Neuronal stem cell (in vitro differentiated cells): ENCODE results near the gene MFN2.

Source experiments
- DNase-seq: peaks from one replicate; pipeline ENCODE4 v3.0.0-alpha.2; 2013; ENCODE audit warnings: low spot score
- H2AFZ ChIP-seq: one replicate; pipeline ENCODE4 v1.6.1; 2013; ENCODE audit warnings: mild to moderate bottlenecking, low read length, inconsistent platforms
- H2AK5ac ChIP-seq: 2 replicates; pipeline ENCODE4 v1.6.1; 2013; ENCODE audit warnings: low read depth, mild to moderate bottlenecking, inconsistent platforms, low read length, moderate library complexity, mixed read lengths
- H2BK120ac ChIP-seq: 2 replicates; pipeline ENCODE4 v1.6.1; 2013; ENCODE audit warnings: low read depth, mild to moderate bottlenecking, inconsistent platforms, low read length, moderate library complexity, mixed read lengths
- H2BK12ac ChIP-seq: one replicate; pipeline ENCODE4 v1.6.1; 2013; ENCODE audit warnings: low read length, inconsistent platforms
- H2BK15ac ChIP-seq: 2 replicates; pipeline ENCODE4 v1.6.1; 2013; ENCODE audit warnings: mild to moderate bottlenecking, low read length, inconsistent platforms, mixed read lengths
- H2BK5ac ChIP-seq: one replicate; pipeline ENCODE4 v1.6.1; 2013; ENCODE audit warnings: inconsistent platforms, mild to moderate bottlenecking, low read length, moderate library complexity
- H3K14ac ChIP-seq: one replicate; pipeline ENCODE4 v1.6.1; 2013; ENCODE audit warnings: low read length, inconsistent platforms
- H3K18ac ChIP-seq: 2 replicates; pipeline ENCODE4 v1.6.1; 2013; ENCODE audit warnings: low read length, inconsistent platforms
- H3K23ac ChIP-seq: 2 replicates; pipeline ENCODE4 v1.6.1; 2013; ENCODE audit warnings: low read depth, mild to moderate bottlenecking, mixed read lengths, low read length, inconsistent platforms; ENCODE audit not compliant: poor library complexity
- H3K27ac ChIP-seq: replicated peaks from 3 replicates; pipeline ENCODE4 v1.5.1; 2013; ENCODE audit warnings: low read length, inconsistent platforms
- H3K27me3 ChIP-seq, 3 experiments: 2 replicates each; pipeline ENCODE4 v1.6.1; 2013; ENCODE audit warnings: low read length in 3 of 3, mild to moderate bottlenecking in 2 of 3, inconsistent platforms in 1 of 3, low read depth in 1 of 3, mixed read lengths in 1 of 3, moderate library complexity in 1 of 3; ENCODE audit not compliant: control insufficient read depth in 3 of 3, insufficient read depth in 3 of 3
- H3K36me3 ChIP-seq, 2 donors: replicated peaks in 1 of 2; 2 replicates each; pipeline ENCODE4 v1.6.1; 2013; ENCODE audit warnings: low read length in 2 of 2; ENCODE audit not compliant: control insufficient read depth in 2 of 2, insufficient read depth in 2 of 2
- H3K4ac ChIP-seq: 2 replicates; pipeline ENCODE4 v1.6.1; 2013; ENCODE audit warnings: inconsistent platforms, mild to moderate bottlenecking, low read length, moderate library complexity
- H3K4me1 ChIP-seq, 2 donors: 1 replicate in 1 of 2; 2 replicates in 1 of 2; pipeline ENCODE4 v1.6.1; 2013; ENCODE audit warnings: low read length in 2 of 2, low read depth in 1 of 2; ENCODE audit not compliant: control insufficient read depth in 2 of 2, insufficient read depth in 1 of 2
- H3K4me2 ChIP-seq: one replicate; pipeline ENCODE4 v1.6.1; 2013; ENCODE audit warnings: mild to moderate bottlenecking, low read length, inconsistent platforms; ENCODE audit not compliant: insufficient read depth, poor library complexity, severe bottlenecking
- H3K4me3 ChIP-seq, 2 donors: 2 replicates each; pipeline ENCODE4 v1.5.1; 2013; ENCODE audit warnings: low read length in 2 of 2, mild to moderate bottlenecking in 2 of 2, inconsistent platforms in 1 of 2, moderate library complexity in 1 of 2
- H3K79me1 ChIP-seq: one replicate; pipeline ENCODE4 v1.6.1; 2013; ENCODE audit warnings: low read depth, mild to moderate bottlenecking, inconsistent platforms, low read length, moderate library complexity
- H3K9ac ChIP-seq: one replicate; pipeline ENCODE4 v1.6.1; 2013; ENCODE audit warnings: mild to moderate bottlenecking, low read depth, low read length, inconsistent platforms; ENCODE audit not compliant: poor library complexity
- H3K9me3 ChIP-seq, 2 donors: replicated peaks in 1 of 2; 2 replicates each; pipeline versions ENCODE3 to v1.6.1; 2013; ENCODE audit warnings: low read length in 2 of 2, mild to moderate bottlenecking in 2 of 2, inconsistent platforms in 1 of 2, low read depth in 1 of 2, mixed read lengths in 1 of 2, moderate library complexity in 1 of 2; ENCODE audit not compliant: control insufficient read depth in 2 of 2, insufficient read depth in 1 of 2
- H4K8ac ChIP-seq: one replicate; pipeline ENCODE4 v1.6.1; 2013; ENCODE audit warnings: low read depth, mild to moderate bottlenecking, inconsistent platforms, low read length, moderate library complexity
- H4K91ac ChIP-seq: one replicate; pipeline ENCODE4 v1.6.1; 2013; ENCODE audit warnings: low read length, low read depth, mild to moderate bottlenecking, inconsistent platforms; ENCODE audit not compliant: poor library complexity
- WGBS, 2 donors: extraction: QIAGEN DNeasy Blood & Tissue Kit; methylation state at CpG; one replicate each; pipeline ENCODE4 v1.1.7; 2013; ENCODE audit warnings: missing lambda C conversion rate in 2 of 2, mixed read lengths in 1 of 2; ENCODE audit not compliant: insufficient read length in 2 of 2, insufficient replicate concordance in 1 of 2; ENCODE audit errors: extremely low coverage in 2 of 2; 5-methylcytosine and 5-hydroxymethylcytosine counted together

Gene MFN2

GRCh38 chr1:11982010-11982392, 1.8 kb downstream of the MFN2 start:
- no peak overlapping the region for H2AK5ac ChIP-seq
- peaks cover 11% of the 10 kb centered on the region for H3K79me1 ChIP-seq
- H3K27me3 ChIP-seq: no peaks in the 10 kb centered on the region
- no peak overlapping the region for H3K23ac ChIP-seq
- H3K27ac ChIP-seq: no peak overlapping the region
- H2BK12ac ChIP-seq: no peak overlapping the region
- no peak overlapping the region for H2BK5ac ChIP-seq
- H3K4me1 ChIP-seq: peaks cover 4 to 23% of the 10 kb centered on the region in 2 donors
- no peaks in the 10 kb centered on the region for H3K9me3 ChIP-seq
- no peak overlapping the region for H3K14ac ChIP-seq
- peaks cover 20 to 48% of the 10 kb centered on the region in 2 donors for H3K36me3 ChIP-seq
- no peak overlapping the region for H3K4me2 ChIP-seq
- H4K8ac ChIP-seq: no peak overlapping the region
- no peak overlapping the region for H2AFZ ChIP-seq
- H2BK120ac ChIP-seq: no peak overlapping the region
- H3K18ac ChIP-seq: no peak overlapping the region
- no peak overlapping the region for H4K91ac ChIP-seq
- DNase-seq: no peak
- no peak overlapping the region for H3K4ac ChIP-seq
- no peak overlapping the region for H3K4me3 ChIP-seq
- WGBS, 2 donors: no CpG with 5 or more reads among the region's 3 CpGs
- H2BK15ac ChIP-seq: no peak overlapping the region
- no peak overlapping the region for H3K9ac ChIP-seq

- Histone ChIP-seq H3K27me3 (no peaks in the 10 kb centered on the region), H3K23ac (no peak overlapping the region), H3K4me3 (no peak overlapping the region), H2BK15ac (no peak overlapping the region), H3K4ac (no peak overlapping the region), H3K9ac (no peak overlapping the region), H3K27ac (no peak overlapping the region), H3K79me1 (peaks cover 18% of the 10 kb centered on the region), H3K14ac (no peak overlapping the region), H2AK5ac (no peak overlapping the region), H3K4me1 (peaks cover 4 to 19% of the 10 kb centered on the region in 2 donors), H4K8ac (no peak overlapping the region), H3K4me2 (no peak overlapping the region), H3K9me3 (no peaks in the 10 kb centered on the region), H2BK5ac (no peak overlapping the region), H4K91ac (no peak overlapping the region), H2AFZ (no peak overlapping the region), H2BK12ac (no peak overlapping the region), H3K18ac (no peak overlapping the region), H2BK120ac (no peak overlapping the region), H3K36me3 (peaks cover 25 to 63% of the 10 kb centered on the region in 2 donors)
- WGBS, 2 donors: no CpG with 5 or more reads among the region's 5 CpGs
- DNase-seq: no peak
Measured at GRCh38 chr1:11984121-11984520, 3.9 kb downstream of the MFN2 start.

DNA sequence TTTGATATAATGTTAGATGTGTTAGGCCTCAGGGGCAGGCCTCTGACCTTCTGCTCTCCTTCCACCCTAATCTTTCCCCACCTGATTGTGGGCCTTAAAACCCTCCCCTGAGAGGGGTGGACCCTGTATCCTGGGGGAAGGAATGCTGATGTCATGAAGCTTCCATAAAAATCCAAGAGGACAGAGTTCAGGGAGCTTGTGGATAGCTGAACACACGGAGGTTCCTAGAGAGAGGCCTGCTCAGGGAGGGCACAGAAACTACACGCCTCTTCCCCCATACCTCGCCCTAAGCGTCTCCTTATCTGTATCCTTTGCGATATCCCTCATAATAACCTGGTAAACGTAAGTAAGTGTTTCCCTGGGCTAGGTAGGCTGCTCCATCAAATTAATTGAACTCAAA, 4.3 kb downstream of the MFN2 start:
- H3K27ac ChIP-seq: no peak overlapping the region
- H3K79me1 ChIP-seq: peaks cover 18% of the 10 kb centered on the region
- no peak overlapping the region for H3K14ac ChIP-seq
- no peak overlapping the region for H3K4me3 ChIP-seq
- H3K36me3 ChIP-seq: peaks cover 28 to 67% of the 10 kb centered on the region in 2 donors
- H4K91ac ChIP-seq: no peak overlapping the region
- H2AFZ ChIP-seq: no peak overlapping the region
- no peak overlapping the region for H2AK5ac ChIP-seq
- DNase-seq: no peak
- H3K4me1 ChIP-seq: peaks cover 2 to 15% of the 10 kb centered on the region in 2 donors
- no peaks in the 10 kb centered on the region for H3K9me3 ChIP-seq
- no peak overlapping the region for H3K4ac ChIP-seq
- H2BK120ac ChIP-seq: no peak overlapping the region
- H2BK12ac ChIP-seq: no peak overlapping the region
- H4K8ac ChIP-seq: no peak overlapping the region
- no peak overlapping the region for H3K4me2 ChIP-seq
- no peaks in the 10 kb centered on the region for H3K27me3 ChIP-seq
- no peak overlapping the region for H3K18ac ChIP-seq
- H3K23ac ChIP-seq: no peak overlapping the region
- no peak overlapping the region for H2BK15ac ChIP-seq
- H2BK5ac ChIP-seq: no peak overlapping the region
- no CpG with 5 or more reads among the region's 6 CpGs for WGBS, 2 donors
- H3K9ac ChIP-seq: no peak overlapping the region

GRCh38 chr1:11985171-11985570, 4.9 kb downstream of the MFN2 start:
- Histone ChIP-seq H2BK15ac (no peak overlapping the region), H3K9me3 (no peaks in the 10 kb centered on the region), H3K27me3 (no peaks in the 10 kb centered on the region), H3K36me3 (peaks cover 30 to 73% of the 10 kb centered on the region in 2 donors), H3K9ac (no peak overlapping the region), H3K27ac (no peak overlapping the region), H2AFZ (no peak overlapping the region), H3K4me1 (peaks cover 0 to 13% of the 10 kb centered on the region in 2 donors), H2BK12ac (no peak overlapping the region), H2AK5ac (no peak overlapping the region), H4K91ac (no peak overlapping the region), H3K14ac (no peak overlapping the region), H2BK5ac (no peak overlapping the region), H4K8ac (no peak overlapping the region), H3K23ac (no peak overlapping the region), H3K79me1 (peaks cover 18% of the 10 kb centered on the region), H3K4me3 (no peak overlapping the region), H2BK120ac (no peak overlapping the region), H3K18ac (no peak overlapping the region), H3K4ac (no peak overlapping the region), H3K4me2 (no peak overlapping the region)
- no CpG with 5 or more reads among the region's 3 CpGs for WGBS, 2 donors
- DNase-seq: no peak
